Inferior parietal cortex (tissue), 1 donor: ENCODE measurements around the gene RHOF.
"Not testable (repeated sequence)": the region's sequence is repeated elsewhere in the genome, so short reads cannot be mapped to it uniquely, and the experiment has no call there.

ENCODE experiments used
- DNase-seq: peaks from one replicate; pipeline ENCODE4 v3.0.0-alpha.2; 2016; ENCODE audit errors: extremely low spot score

RHOF gene

GRCh38 chr12:121748218-121748570 lies 45.3 kb downstream of the RHOF start:
- DNase-seq, result no peak

GRCh38 chr12:121745545-121745944 lies 47.9 kb downstream of the RHOF start:
- not testable (repeated sequence) for DNase-seq

GRCh38 chr12:121741743-121742142 lies 51.7 kb downstream of the RHOF start:
- no peak for DNase-seq

GRCh38 chr12:121740847-121741246 lies 52.6 kb downstream of the RHOF start:
- DNase-seq, result peak; percentile 42

GRCh38 chr12:121738340-121738858 lies 55.1 kb downstream of the RHOF start:
- DNase-seq, result no peak

- no peak for DNase-seq
Measured at GRCh38 chr12:121733849-121734248, 59.6 kb downstream of the RHOF start.

- DNase-seq, result no peak
Measured at GRCh38 chr12:121731473-121731872, 62.0 kb downstream of the RHOF start.

GRCh38 chr12:121729021-121729420 lies 64.5 kb downstream of the RHOF start:
- no peak for DNase-seq
